ENCODE measurements around the gene FGF14.
A peak's percentile ranks its signal among the peaks of the same experiment; 100 is the strongest.

FGF14 gene

GRCh38 chr13:101916775-101917474 lies 484.9 kb downstream of the FGF14 start:
- peak in 1 of 5 experiments; percentile 3 for DNase-seq

GRCh38 chr13:101916108-101916774 lies 485.6 kb downstream of the FGF14 start:
- DNase-seq = peak in 1 of 5 experiments; percentile 14

GRCh38 chr13:101915755-101916107 lies 486.1 kb downstream of the FGF14 start:
- DNase-seq = no peak

- no peak for DNase-seq
Observed at GRCh38 chr13:101915331-101915730, 486.5 kb downstream of the FGF14 start.

GRCh38 chr13:101911752-101912151 lies 490.1 kb downstream of the FGF14 start:
- no peak for DNase-seq

- no peak for DNase-seq
Observed at GRCh38 chr13:101903890-101904289, 498.0 kb downstream of the FGF14 start.

- DNase-seq = no peak
Observed at GRCh38 chr13:101898676-101899075, 503.2 kb downstream of the FGF14 start.

GRCh38 chr13:101896541-101896940 lies 505.3 kb downstream of the FGF14 start:
- peak in 1 of 5 experiments; percentile 4 for DNase-seq

GRCh38 chr13:101893021-101893420 lies 508.8 kb downstream of the FGF14 start:
- DNase-seq = no peak

- DNase-seq = no peak
Observed at GRCh38 chr13:101892296-101892695, 509.6 kb downstream of the FGF14 start.

- no peak for DNase-seq
Observed at GRCh38 chr13:101881593-101881992, 520.3 kb downstream of the FGF14 start.

GRCh38 chr13:101880581-101880980 lies 521.3 kb downstream of the FGF14 start:
- DNase-seq = no peak

- DNase-seq = no peak
Observed at GRCh38 chr13:101876951-101877350, 524.9 kb downstream of the FGF14 start.

GRCh38 chr13:101875717-101876393 lies 526.0 kb downstream of the FGF14 start:
- no peak for DNase-seq

GRCh38 chr13:101875091-101875490 lies 526.8 kb downstream of the FGF14 start:
- no peak for DNase-seq

- DNase-seq = no peak
Observed at GRCh38 chr13:101869553-101869952, 532.3 kb downstream of the FGF14 start.

- no peak for DNase-seq
Observed at GRCh38 chr13:101868585-101869469, 533.0 kb downstream of the FGF14 start.

- no peak for DNase-seq
Observed at GRCh38 chr13:101866889-101867581, 534.8 kb downstream of the FGF14 start.

- no peak for DNase-seq
Observed at GRCh38 chr13:101858860-101859259, 543.0 kb downstream of the FGF14 start.

- no peak for DNase-seq
Observed at GRCh38 chr13:101846701-101847100, 555.1 kb downstream of the FGF14 start.

GRCh38 chr13:101846249-101846648 lies 555.6 kb downstream of the FGF14 start:
- DNase-seq = no peak
